MM.1S (cell line): ENCODE measurements around the gene CCDC77.

Experiments
- DNase-seq: peaks from one replicate; pipeline ENCODE4 v3.0.0-alpha.2; 2015
- H2AFZ ChIP-seq: fragments of 300-600 bp; sonication (generic); 2 replicates; pipeline ENCODE4 v1.6.0; 2016; ENCODE audit warnings: antibody characterized with exemption, low read length
- H3F3A ChIP-seq: fragments of 300-600 bp; sonication (generic); 2 replicates; pipeline ENCODE4 v1.6.1; 2016; ENCODE audit warnings: mild to moderate bottlenecking, antibody characterized with exemption, low read length, moderate library complexity, mixed read lengths; ENCODE audit not compliant: insufficient read depth
- H3K27ac ChIP-seq: fragments of 300-600 bp; sonication (generic); 2 replicates; pipeline ENCODE4 v1.5.1; 2016; ENCODE audit warnings: mild to moderate bottlenecking, low read length
- H3K27me3 ChIP-seq: fragments of 300-600 bp; sonication (generic); replicated peaks from 2 replicates; pipeline ENCODE4 v1.6.0; 2016; ENCODE audit warnings: low read length; ENCODE audit not compliant: insufficient read depth
- H3K36me3 ChIP-seq: fragments of 300-600 bp; sonication (generic); replicated peaks from 2 replicates; pipeline ENCODE4 v1.6.1; 2016; ENCODE audit warnings: mild to moderate bottlenecking, low read length, mixed read lengths; ENCODE audit not compliant: insufficient read depth
- H3K4me1 ChIP-seq: fragments of 300-600 bp; sonication (generic); 2 replicates; pipeline ENCODE4 v1.6.1; 2016; ENCODE audit warnings: low read length, mixed read lengths
- H3K4me2 ChIP-seq: fragments of 300-600 bp; sonication (generic); 2 replicates; pipeline ENCODE4 v1.6.0; 2016; ENCODE audit warnings: low read depth, low read length
- H3K4me3 ChIP-seq: fragments of 300-600 bp; sonication (generic); 2 replicates; pipeline ENCODE4 v1.5.1; 2016; ENCODE audit warnings: low read length, mixed read lengths
- H3K79me2 ChIP-seq: fragments of 300-600 bp; sonication (generic); 2 replicates; pipeline ENCODE4 v1.6.1; 2016; ENCODE audit warnings: mixed run types, low read length, mixed read lengths
- H3K9ac ChIP-seq: fragments of 300-600 bp; sonication (generic); 2 replicates; pipeline ENCODE4 v1.6.1; 2016; ENCODE audit warnings: low read length, mixed read lengths
- H3K9me2 ChIP-seq: fragments of 300-600 bp; sonication (generic); replicated peaks from 2 replicates; pipeline ENCODE4 v1.6.1; 2016; ENCODE audit warnings: mild to moderate bottlenecking, low read length, mixed read lengths; ENCODE audit not compliant: insufficient read depth
- H3K9me3 ChIP-seq: fragments of 300-600 bp; sonication (generic); replicated peaks from 2 replicates; pipeline ENCODE4 v1.6.1; 2016; ENCODE audit warnings: mild to moderate bottlenecking, low read length, mixed read lengths; ENCODE audit not compliant: insufficient read depth
- H4K20me1 ChIP-seq: fragments of 300-600 bp; sonication (generic); 2 replicates; pipeline ENCODE4 v1.6.1; 2016; ENCODE audit warnings: mild to moderate bottlenecking, low read length, moderate library complexity, mixed read lengths; ENCODE audit not compliant: insufficient read depth
- CTCF ChIP-seq: fragments of 300-600 bp; sonication (generic); IDR thresholded peaks from 2 replicates; pipeline ENCODE4 v1.5.1; 2016; ENCODE audit warnings: antibody characterized with exemption, low read length, mixed read lengths
- EZH2 ChIP-seq: fragments of 300-600 bp; sonication (generic); optimal IDR thresholded peaks from 2 replicates; pipeline ENCODE3; 2017; ENCODE audit warnings: low read depth, mild to moderate bottlenecking, antibody characterized with exemption, low read length, mixed read lengths
- EZH2phosphoT487 ChIP-seq: fragments of 300-600 bp; sonication (generic); IDR thresholded peaks from 2 replicates; pipeline ENCODE4 v1.6.1; 2018; ENCODE audit warnings: antibody characterized with exemption, low read length

CCDC77 gene

GRCh38 chr12:473198-473597 lies 71.8 kb downstream of the CCDC77 start:
- Histone ChIP-seq H3K36me3 (no peaks in the 10 kb centered on the region), H4K20me1 (no peaks in the 10 kb centered on the region), H3K9me3 (no peaks in the 10 kb centered on the region), H3K4me2 (no peak overlapping the region), H3K79me2 (no peaks in the 10 kb centered on the region), H3K9ac (no peak overlapping the region), H3F3A (no peaks in the 10 kb centered on the region), H3K27me3 (no peaks in the 10 kb centered on the region), H3K4me1 (no peaks in the 10 kb centered on the region), H3K9me2 (no peaks in the 10 kb centered on the region), H3K27ac (no peak overlapping the region), H3K4me3 (no peak overlapping the region), H2AFZ (no peak overlapping the region)
- no peak for TF ChIP-seq CTCF
- no peak for TF ChIP-seq EZH2phosphoT487
- no peak for TF ChIP-seq EZH2
- no peak for DNase-seq

GRCh38 chr12:473863-474577 lies 72.6 kb downstream of the CCDC77 start:
- Histone ChIP-seq H3K4me1 (no peaks in the 10 kb centered on the region), H3K36me3 (no peaks in the 10 kb centered on the region), H3K27ac (no peak overlapping the region), H3K9me2 (no peaks in the 10 kb centered on the region), H3K9ac (no peak overlapping the region), H3K79me2 (no peaks in the 10 kb centered on the region), H3K4me3 (no peak overlapping the region), H3K27me3 (no peaks in the 10 kb centered on the region), H3K9me3 (no peaks in the 10 kb centered on the region), H3F3A (no peaks in the 10 kb centered on the region), H4K20me1 (no peaks in the 10 kb centered on the region), H2AFZ (no peak overlapping the region), H3K4me2 (no peak overlapping the region)
- no peak for DNase-seq
- TF ChIP-seq EZH2phosphoT487 (no peak), EZH2 (no peak), CTCF (no peak)

- no peak for TF ChIP-seq EZH2
- no peak for TF ChIP-seq EZH2phosphoT487
- TF ChIP-seq CTCF: no peak
- Histone ChIP-seq H2AFZ (no peak overlapping the region), H3F3A (no peaks in the 10 kb centered on the region), H3K4me2 (no peak overlapping the region), H3K36me3 (no peaks in the 10 kb centered on the region), H4K20me1 (no peaks in the 10 kb centered on the region), H3K79me2 (no peaks in the 10 kb centered on the region), H3K27me3 (no peaks in the 10 kb centered on the region), H3K4me3 (no peak overlapping the region), H3K27ac (no peak overlapping the region), H3K9me2 (no peaks in the 10 kb centered on the region), H3K9me3 (no peaks in the 10 kb centered on the region), H3K4me1 (no peaks in the 10 kb centered on the region), H3K9ac (no peak overlapping the region)
- DNase-seq: no peak
Measured at GRCh38 chr12:475286-475685, 73.8 kb downstream of the CCDC77 start.
